Activated CD4-positive, alpha-beta T cell treated with anti-CD3 and anti-CD28 coated beads, Interleukin-2, amount 10 ng/mL, durations not matched to agents 7 days and 5 days (primary cell): ENCODE results near the gene PLK3. TPM values are rescaled to one million over a fixed set of nuclear protein-coding genes. Genes with fewer than 3 reads are reported as not detected.
"Not testable (repeated sequence)": the region's sequence is repeated elsewhere in the genome, so short reads cannot be mapped to it uniquely, and the experiment has no call there.

ENCODE experiments used
- CTCF ChIA-PET: fragments of 350-600 bp; sonication (Branson Sonifier 250); formaldehyde crosslinking; loops from one replicate; lab custom pipeline; 2021; ENCODE audit warnings: antibody characterized with exemption; lab: Charles Lee
- POLR2A ChIA-PET: fragments of 350-600 bp; sonication (Branson Sonifier 250); formaldehyde crosslinking; loops from one replicate; lab custom pipeline; 2021; ENCODE audit warnings: antibody characterized with exemption; lab: Charles Lee
- DNase-seq: peaks from one replicate; pipeline ENCODE4 v3.0.0-alpha.2; 2020
- H3K27ac Mint-ChIP-seq: one replicate; pipeline ENCODE4 v1.8.0; 2021; ENCODE audit warnings: mild to moderate bottlenecking, moderate library complexity, mixed read lengths
- H3K27me3 Mint-ChIP-seq: one replicate; pipeline ENCODE4 v1.8.0; 2021; ENCODE audit warnings: mixed read lengths
- H3K36me3 Mint-ChIP-seq: one replicate; pipeline ENCODE4 v1.8.0; 2021; ENCODE audit warnings: low read depth, mixed read lengths
- H3K4me1 Mint-ChIP-seq: one replicate; pipeline ENCODE4 v1.8.0; 2021; ENCODE audit warnings: mixed read lengths
- H3K4me3 Mint-ChIP-seq: one replicate; pipeline ENCODE4 v1.8.0; 2021; ENCODE audit warnings: mild to moderate bottlenecking, moderate library complexity, mixed read lengths
- H3K9me3 Mint-ChIP-seq: one replicate; pipeline ENCODE4 v1.8.0; 2021; ENCODE audit warnings: mixed read lengths
- total RNA-seq, 2 experiments: library from RNA; stranded (reverse); gene quantifications; one replicate each; pipeline ENCODE4 v1.2.3, GENCODE V29; 2021

PLK3 gene
- total RNA-seq, 2 experiments from 2014 or later, result 54.3 to 57.5 TPM

DNA sequence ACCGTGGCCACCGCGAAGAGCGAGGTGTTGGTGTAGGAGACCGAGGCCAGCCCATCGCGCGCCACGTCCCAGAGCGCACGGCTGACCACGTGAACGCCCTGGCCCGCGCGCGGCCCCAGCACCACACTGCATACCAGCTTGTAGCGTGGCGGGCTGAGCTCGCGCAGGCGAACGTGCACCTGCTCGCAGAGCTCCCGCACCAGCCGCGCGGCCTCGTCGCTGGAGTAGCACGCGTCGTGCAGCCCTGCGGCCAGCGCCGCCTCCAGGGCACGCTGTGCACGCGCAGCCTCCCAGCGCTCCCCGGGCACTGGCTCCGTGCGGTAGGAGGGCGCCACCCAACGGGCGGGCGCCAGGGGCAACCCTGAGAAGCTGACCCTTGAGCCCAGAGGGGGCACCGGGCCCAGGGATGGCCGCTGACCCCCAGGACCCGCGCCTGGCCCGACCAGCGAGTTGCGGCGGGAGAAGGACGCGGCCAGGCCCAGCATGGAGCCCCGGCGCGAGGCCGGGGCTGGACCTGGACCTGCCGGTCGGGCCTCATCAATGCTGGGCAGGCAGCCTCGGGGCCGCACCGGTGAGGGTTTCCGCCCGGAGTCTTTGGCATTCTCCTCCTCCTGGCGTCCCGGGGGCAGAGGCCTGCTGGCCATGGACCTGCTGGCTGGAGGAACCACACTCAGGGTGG, 6.0 kb downstream of the PLK3 start:
- Mint-ChIP-seq H3K27ac (peak overlapping the region; percentile 100), H3K9me3 (no peaks in the 10 kb centered on the region), H3K27me3 (no peaks in the 10 kb centered on the region), H3K36me3 (peaks cover 70% of the 10 kb centered on the region), H3K4me1 (peaks cover 81% of the 10 kb centered on the region), H3K4me3 (no peak overlapping the region)
- POLR2A ChIA-PET, result no interaction called here
- DNase-seq, result no peak
- CTCF ChIA-PET, result interaction anchor here (1.3 to 2.2 kb wide), 2 partner anchors 12 to 31 kb away, joined by 4 to 5 read pairs; partner anchors contain the start of gene RPS8

DNA sequence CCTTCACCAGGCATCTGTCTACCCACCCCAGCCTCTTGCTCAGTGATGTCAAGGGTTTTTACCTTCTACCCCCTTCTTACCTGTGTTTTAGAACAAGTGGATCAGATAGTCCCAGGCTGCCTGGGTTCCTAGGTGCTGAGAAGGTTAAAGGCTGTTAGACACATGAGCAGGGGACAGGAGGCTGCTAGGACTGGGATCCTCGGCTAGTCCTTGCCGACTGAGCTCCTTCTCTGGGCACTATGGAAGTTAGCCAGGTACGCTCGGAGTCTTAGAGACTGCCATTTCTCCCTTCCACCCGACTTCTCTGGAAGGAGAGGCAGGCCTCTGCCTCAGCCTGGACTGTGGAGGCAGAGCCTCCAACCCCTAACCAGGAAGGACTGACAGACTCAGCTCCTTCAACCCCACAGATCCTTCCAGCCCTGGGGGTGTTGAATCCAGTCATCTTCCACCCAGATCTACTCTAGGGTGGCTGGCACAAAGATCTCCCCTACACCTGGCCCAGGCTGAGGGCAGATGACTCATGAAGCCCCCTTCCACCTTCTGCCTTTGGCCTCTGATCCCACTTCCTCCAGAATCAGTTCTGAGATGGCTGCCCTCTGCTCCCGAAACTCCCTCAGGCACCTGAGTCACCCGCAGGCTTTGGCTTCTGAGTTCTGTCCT, 6.7 kb downstream of the PLK3 start, which contains the start of gene DYNLT4:
TSS of gene DYNLT4 (minus strand) at position 648 of the 660 bp plus-strand sequence. CDS start 683 bp downstream, outside the sequence.
- Mint-ChIP-seq H3K4me1 (peaks cover 87% of the 10 kb centered on the region), H3K36me3 (peaks cover 72% of the 10 kb centered on the region), H3K9me3 (no peaks in the 10 kb centered on the region), H3K4me3 (peak within 1 kb of the TSS; percentile 71), H3K27ac (peak within 1 kb of the TSS; percentile 100), H3K27me3 (no peaks in the 10 kb centered on the region)
- no peak for DNase-seq
- POLR2A ChIA-PET, result interaction anchor here (3.3 to 4.4 kb wide), 2 partner anchors 12 to 85 kb away, joined by 31 to 40 read pairs; no protein-coding TSS in a partner anchor
- CTCF ChIA-PET, result interaction anchor here (0.6 to 1.3 kb wide), 3 partner anchors 11 to 16 kb away, joined by 3 to 4 read pairs (median 4); no protein-coding TSS in a partner anchor

DNA sequence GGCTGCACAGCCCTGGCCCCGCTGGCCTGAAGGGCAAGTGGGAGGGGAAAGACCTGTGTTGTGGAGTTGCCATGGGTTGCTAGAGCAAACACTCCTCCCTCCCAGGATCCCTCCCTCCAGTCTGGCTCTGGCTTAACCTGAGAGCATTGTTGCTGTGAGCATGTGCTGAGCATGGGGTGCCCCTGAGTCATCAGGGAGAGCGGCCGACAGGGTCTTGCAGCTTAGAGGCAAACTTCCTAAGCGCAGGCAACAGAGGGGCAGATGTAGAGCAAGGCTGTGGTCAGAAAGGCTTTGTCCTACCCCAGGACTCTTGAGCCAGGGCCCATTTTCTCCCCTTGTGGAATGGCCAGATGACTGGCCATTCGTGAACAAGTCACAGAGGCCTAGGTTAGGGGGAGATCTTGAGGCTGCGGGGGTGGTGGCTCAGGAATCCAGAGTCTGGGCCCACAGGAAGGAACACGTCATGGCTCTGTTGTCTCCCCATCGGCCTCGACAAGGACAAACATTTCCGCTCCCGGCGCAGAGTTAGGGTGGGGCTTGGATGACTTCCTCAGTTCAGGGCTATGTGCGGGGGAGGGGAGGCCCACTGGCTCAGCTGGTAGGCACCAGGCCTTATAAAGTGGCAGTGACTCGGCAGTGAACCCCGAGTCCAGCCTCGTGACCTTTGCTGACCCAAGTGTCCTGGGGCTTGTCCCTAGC, 7.3 kb downstream of the PLK3 start:
- Mint-ChIP-seq H3K27ac (peak overlapping the region; percentile 100), H3K9me3 (no peaks in the 10 kb centered on the region), H3K4me1 (peaks cover 86% of the 10 kb centered on the region), H3K27me3 (no peaks in the 10 kb centered on the region), H3K4me3 (peak overlapping the region; percentile 71), H3K36me3 (peaks cover 68% of the 10 kb centered on the region)
- ChIA-PET CTCF (interaction anchor here (0.6 to 2.7 kb wide), 9 partner anchors 8 to 244 kb away, joined by 3 to 33 read pairs (median 5); partner anchors contain the start of genes BEST4 and PLK3), POLR2A (interaction anchor here (3.3 to 4.4 kb wide), 2 partner anchors 12 to 85 kb away, joined by 31 to 40 read pairs; no protein-coding TSS in a partner anchor)
- peak; percentile 95 for DNase-seq

DNA sequence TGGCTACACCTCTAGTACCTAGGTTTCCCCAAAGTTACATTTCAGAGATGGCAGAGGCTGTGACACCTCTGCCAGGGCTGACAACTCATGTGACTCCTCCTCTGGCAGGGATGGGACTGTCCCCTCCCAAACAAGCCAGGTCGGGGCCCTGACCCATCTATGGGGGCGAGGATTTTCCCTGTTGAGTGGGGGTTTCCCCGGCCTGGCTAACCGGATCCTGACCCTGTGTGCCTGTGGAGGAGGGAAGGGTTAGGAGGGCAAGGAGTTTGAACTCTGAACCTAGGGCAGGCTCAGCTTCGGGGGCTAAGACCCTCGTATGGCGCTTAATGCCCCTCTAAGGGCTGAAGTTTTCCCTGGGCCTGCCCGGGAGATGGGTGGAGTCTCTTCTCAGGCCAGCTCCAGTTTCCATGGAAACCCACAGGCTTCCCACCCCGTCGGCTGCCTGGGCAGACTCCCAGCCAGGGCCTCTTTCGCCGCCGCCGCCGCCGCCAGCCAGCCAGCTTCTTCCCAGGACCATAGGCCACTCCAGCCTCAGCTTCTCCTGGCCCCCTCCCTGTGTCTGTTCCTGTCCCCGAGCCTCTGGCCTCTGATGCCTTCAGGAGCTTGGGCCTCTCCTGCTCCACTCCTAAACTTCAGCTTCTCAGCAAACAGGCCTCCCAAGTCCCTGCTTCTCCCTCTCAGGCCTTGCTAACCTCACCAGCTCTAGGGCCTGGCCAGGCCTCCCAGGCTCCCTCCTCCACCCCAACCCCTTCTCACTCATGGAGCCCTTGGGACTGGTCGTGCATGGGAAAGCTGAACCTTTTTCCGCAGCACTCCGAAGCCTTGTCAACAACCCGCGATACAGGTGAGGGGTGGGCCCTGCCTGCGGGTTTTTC, 8.1 kb downstream of the PLK3 start, which contains the start of gene BTBD19:
TSS of gene BTBD19 (plus strand) at position 461 of the 875 bp plus-strand sequence. CDS start at position 759, 298 bp downstream.
- H3K27ac Mint-ChIP-seq, result peak within 1 kb of the TSS; percentile 100
- ChIA-PET POLR2A (interaction anchor here (1.5 to 4.4 kb wide), 4 partner anchors 8 to 86 kb away, joined by 8 to 40 read pairs (median 26); partner anchors contain the start of gene PLK3), CTCF (interaction anchor here (0.6 to 2.7 kb wide), 13 partner anchors 9 to 495 kb away, joined by 3 to 33 read pairs (median 5); partner anchors contain the start of genes BEST4 and PLK3)
- H3K4me1 Mint-ChIP-seq, result peaks cover 80% of the 10 kb centered on the region
- peaks cover 60% of the 10 kb centered on the region for H3K36me3 Mint-ChIP-seq
- DNase-seq, result no peak
- H3K27me3 Mint-ChIP-seq, result no peaks in the 10 kb centered on the region
- no peaks in the 10 kb centered on the region for H3K9me3 Mint-ChIP-seq
- peak within 1 kb of the TSS; percentile 71 for H3K4me3 Mint-ChIP-seq

DNA sequence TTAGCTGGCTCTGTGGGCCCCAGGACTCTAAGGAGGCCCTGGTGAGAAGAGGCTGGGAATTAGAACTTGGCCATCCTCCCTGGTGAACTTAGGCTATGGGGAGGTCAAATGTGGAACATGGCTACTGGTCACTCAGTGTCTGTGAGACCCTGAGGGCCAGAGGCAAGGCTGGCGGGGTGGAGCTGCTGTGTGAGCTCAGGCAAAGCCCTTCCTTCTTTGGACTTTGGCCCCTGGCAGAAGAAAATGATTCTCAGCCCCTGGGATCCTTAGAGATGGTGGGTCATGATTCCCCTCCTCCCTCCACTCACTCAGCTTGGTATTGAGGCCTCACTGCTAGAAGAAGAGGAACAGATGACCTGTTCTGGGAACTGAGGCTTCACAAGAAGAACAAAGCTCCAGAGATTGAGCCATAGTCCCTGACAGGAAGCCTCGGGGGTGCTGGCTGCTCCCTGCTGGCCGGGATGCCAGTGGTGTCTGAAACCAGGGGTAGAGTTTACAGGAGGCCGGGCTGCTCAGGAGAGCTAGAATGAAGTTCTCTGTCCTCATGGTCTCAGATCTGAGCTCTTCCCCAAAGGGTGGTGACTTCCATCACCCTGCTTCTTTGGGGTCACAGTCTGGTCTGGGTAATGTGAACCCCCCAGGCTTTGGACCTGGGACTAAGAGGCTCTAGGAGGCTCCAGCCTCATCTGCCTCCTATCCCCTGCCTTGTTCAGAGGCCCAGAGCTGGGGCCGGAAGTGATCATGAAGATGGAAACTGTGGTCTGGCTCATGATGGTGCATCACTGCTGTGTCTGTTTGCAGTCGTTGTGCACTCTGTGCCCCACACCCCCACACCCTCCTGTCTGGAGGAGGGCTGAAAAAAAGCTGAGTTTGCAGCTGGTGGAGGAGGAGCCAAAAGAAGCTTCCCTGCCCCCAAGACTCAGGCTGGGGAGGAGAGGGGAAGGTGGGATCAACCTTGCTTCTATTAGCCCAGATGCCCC, 9.1 kb downstream of the PLK3 start:
- peaks cover 55% of the 10 kb centered on the region for H3K36me3 Mint-ChIP-seq

DNA sequence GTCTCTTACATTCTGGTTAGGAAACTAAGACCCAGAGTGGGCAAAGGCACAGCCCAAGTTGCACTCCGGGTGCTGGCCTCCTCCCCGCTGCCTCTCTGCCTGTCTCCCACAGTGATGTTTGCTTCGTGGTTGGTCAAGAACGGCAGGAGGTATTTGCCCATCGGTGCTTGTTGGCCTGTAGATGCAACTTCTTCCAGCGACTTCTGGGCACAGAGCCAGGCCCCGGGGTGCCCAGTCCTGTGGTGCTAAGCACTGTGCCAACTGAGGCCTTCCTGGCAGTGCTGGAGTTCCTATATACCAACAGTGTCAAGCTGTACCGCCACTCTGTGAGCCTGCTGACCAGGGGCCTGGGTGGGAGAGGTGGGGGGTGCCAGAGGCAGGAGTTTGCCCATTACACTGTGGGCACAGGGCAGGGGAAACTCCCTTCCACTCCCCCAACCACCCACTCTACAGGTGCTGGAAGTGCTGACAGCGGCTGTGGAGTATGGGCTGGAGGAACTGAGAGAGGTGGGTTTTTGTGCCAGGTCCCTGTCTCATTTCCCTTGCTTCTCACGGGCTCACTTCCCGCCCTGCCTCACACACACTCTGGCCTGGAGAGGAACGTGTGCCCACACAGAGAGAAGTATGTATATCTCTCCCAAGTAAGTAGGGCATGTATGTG, 10.1 kb downstream of the PLK3 start:
- H3K9me3 Mint-ChIP-seq, result no peaks in the 10 kb centered on the region
- no peaks in the 10 kb centered on the region for H3K27me3 Mint-ChIP-seq
- peaks cover 51% of the 10 kb centered on the region for H3K36me3 Mint-ChIP-seq
- peaks cover 82% of the 10 kb centered on the region for H3K4me1 Mint-ChIP-seq
- H3K27ac Mint-ChIP-seq, result peak overlapping the region; percentile 100
- CTCF ChIA-PET, result interaction anchor here (0.6 to 2.7 kb wide), 9 partner anchors 8 to 83 kb away, joined by 3 to 33 read pairs (median 6); partner anchors contain the start of genes PLK3 and RNU5D-1
- peak overlapping the region; percentile 71 for H3K4me3 Mint-ChIP-seq
- POLR2A ChIA-PET, result interaction anchor here (0.7 to 4.4 kb wide), 6 partner anchors 9 to 113 kb away, joined by 3 to 40 read pairs (median 15); partner anchors contain the start of gene PLK3
- DNase-seq, result no peak

More for the DNA sequence above, 9.1 kb downstream of the PLK3 start:
- ChIA-PET POLR2A (interaction anchor here (1.1 to 4.4 kb wide), 5 partner anchors 9 to 112 kb away, joined by 3 to 40 read pairs (median 22); partner anchors contain the start of gene PLK3), CTCF (interaction anchor here (0.8 to 2.7 kb wide), 13 partner anchors 9 to 494 kb away, joined by 3 to 33 read pairs (median 6); partner anchors contain the start of genes BEST4, PLK3 and RNU5D-1)
- Mint-ChIP-seq H3K27ac (peak overlapping the region; percentile 100), H3K27me3 (no peaks in the 10 kb centered on the region), H3K9me3 (no peaks in the 10 kb centered on the region), H3K4me3 (peak overlapping the region; percentile 71), H3K4me1 (peaks cover 79% of the 10 kb centered on the region)
- DNase-seq, result peak; percentile 94

DNA sequence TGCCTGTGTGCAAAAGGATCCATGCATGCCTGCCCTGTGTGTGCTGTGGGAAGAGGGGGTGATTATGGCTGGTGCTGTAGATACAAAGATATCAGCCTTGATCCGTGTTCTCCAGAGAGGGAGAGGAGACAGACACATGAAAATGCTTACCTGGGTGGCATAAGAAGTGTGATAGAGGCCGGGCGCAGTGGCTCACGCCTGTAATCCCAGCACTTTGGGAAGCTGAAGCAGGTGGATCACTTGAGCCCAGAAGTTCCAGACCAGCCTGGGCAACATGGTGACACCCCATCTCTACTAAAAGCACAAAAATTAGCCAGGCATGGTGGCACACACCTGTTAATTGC, 10.6 kb downstream of the PLK3 start:
- Mint-ChIP-seq H3K4me1 (peaks cover 79% of the 10 kb centered on the region), H3K27ac (peak overlapping the region; percentile 100), H3K36me3 (peaks cover 50% of the 10 kb centered on the region)
- ChIA-PET POLR2A (interaction anchor here (0.7 to 4.4 kb wide), 2 partner anchors 9 to 89 kb away, joined by 7 to 31 read pairs; no protein-coding TSS in a partner anchor), CTCF (interaction anchor here (0.6 to 1.4 kb wide), 3 partner anchors 11 to 83 kb away, joined by 3 to 4 read pairs (median 3); partner anchors contain the start of gene PLK3)
- not testable (repeated sequence) for H3K4me3 Mint-ChIP-seq, DNase-seq, H3K27me3 Mint-ChIP-seq, H3K9me3 Mint-ChIP-seq

DNA sequence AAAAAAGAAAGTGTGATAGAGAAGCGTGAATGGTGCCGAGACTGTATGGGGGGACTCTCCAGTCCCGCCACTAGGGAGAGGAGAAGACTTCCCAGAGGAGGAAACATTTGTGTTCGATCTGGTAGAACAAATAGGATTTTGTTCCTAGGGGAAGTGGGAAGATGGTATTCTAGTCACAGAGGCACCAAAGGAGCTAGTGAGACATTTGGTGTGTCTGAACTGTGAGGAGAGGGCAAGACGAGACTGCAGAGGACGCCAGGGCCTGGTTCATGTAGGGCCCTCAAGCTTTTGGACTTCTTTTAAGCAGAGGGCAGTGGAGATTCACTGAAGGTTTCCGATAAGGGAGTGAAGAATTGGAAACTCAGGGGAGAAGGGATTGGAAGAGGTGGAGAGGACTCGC, 11.1 kb downstream of the PLK3 start:
- Mint-ChIP-seq H3K27ac (peak overlapping the region; percentile 100), H3K4me1 (peaks cover 78% of the 10 kb centered on the region), H3K9me3 (no peaks in the 10 kb centered on the region), H3K36me3 (peaks cover 50% of the 10 kb centered on the region), H3K4me3 (no peak overlapping the region), H3K27me3 (no peaks in the 10 kb centered on the region)
- DNase-seq, result no peak
- ChIA-PET CTCF (interaction anchor here (0.6 to 1.4 kb wide), 4 partner anchors 9 to 84 kb away, joined by 3 to 4 read pairs (median 3); partner anchors contain the start of gene PLK3), POLR2A (interaction anchor here (0.7 to 4.4 kb wide), 2 partner anchors 8 to 89 kb away, joined by 7 to 31 read pairs; no protein-coding TSS in a partner anchor)

DNA sequence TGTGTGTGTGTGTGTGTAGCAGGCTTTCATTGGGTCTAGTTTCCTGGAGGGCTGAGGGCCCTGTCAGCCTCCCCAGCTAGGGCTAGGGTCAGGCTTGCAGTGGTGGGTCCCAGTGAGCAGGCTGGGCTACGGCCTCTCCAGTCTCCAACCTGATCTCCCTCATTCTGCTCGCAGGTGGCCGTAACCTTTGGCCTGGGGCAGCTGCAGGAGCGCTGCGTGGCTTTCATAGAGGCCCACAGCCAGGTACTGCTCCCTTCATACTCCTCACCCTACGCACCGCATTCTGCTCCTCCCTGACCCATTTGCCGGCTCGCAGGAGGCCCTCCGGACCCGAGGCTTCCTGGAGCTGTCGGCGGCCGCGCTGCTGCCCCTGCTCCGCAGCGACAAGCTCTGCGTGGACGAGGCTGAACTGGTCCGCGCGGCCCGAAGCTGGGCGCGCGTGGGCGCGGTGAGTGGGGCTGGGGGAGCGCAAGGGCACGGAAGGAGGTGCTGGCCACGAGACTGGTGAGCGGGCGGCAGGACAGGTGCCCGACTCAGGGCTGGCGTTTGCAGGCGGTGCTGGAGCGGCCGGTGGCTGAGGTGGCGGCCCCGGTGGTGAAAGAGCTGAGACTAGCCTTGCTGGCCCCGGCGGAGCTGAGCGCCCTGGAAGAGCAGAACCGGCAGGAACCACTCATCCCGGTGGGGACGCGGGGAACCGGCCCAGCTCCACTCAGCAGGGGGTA, 12.8 kb downstream of the PLK3 start:
- DNase-seq, result no peak
- peaks cover 71% of the 10 kb centered on the region for H3K4me1 Mint-ChIP-seq
- POLR2A ChIA-PET, result interaction anchor here (0.6 kb wide), 1 partner anchor 34 kb away, joined by 3 read pairs; no protein-coding TSS in a partner anchor
- peak overlapping the region; percentile 85 for H3K4me3 Mint-ChIP-seq
- CTCF ChIA-PET, result interaction anchor here (0.7 to 2.2 kb wide), 7 partner anchors 12 to 709 kb away, joined by 3 to 16 read pairs (median 5); partner anchors contain the start of genes PLK3, PRDX1 and RNU5D-1
- H3K9me3 Mint-ChIP-seq, result no peaks in the 10 kb centered on the region
- peaks cover 36% of the 10 kb centered on the region for H3K36me3 Mint-ChIP-seq
- H3K27me3 Mint-ChIP-seq, result no peaks in the 10 kb centered on the region
- H3K27ac Mint-ChIP-seq, result peak overlapping the region; percentile 76
